Measurements from ENCODE around the gene ACOXL. TPM values are rescaled to one million over a fixed set of nuclear protein-coding genes. Genes with fewer than 3 reads are reported as not detected.

The ACOXL gene
- total RNA-seq, 4 donors from 2014 or later: 0.55 to 5.2 (median 1.1) TPM; not detected in 1

- WGBS, 2 donors (ENCODE audit: low coverage in 1 of 2): 91% methylated on average over 17 of the region's 17 CpGs; no CpG with 5 or more reads in 1 of the 2 donors
- no peak overlapping the region for H3K4me3 ChIP-seq
- no peaks in the 10 kb centered on the region for H3K9me3 ChIP-seq
- in situ Hi-C loops (cut with MboI; ENCODE audit: low pct_ligation_motif_present in 1 of 4, low pct_unique_long_range_greater_than_20kb in 1 of 4, low sequenced_read_pairs in 3 of 4) (no loop called here), intact Hi-C loops (cut with DNase I; ENCODE audit: low total_unique reads) (no loop called here)
- H3K4me1 ChIP-seq: no peaks in the 10 kb centered on the region
- no peak overlapping the region for H3K27ac ChIP-seq
- TF ChIP-seq EP300 (IDR thresholded peaks at IDR 0.05; ENCODE audit: low read depth) (no peak), POLR2AphosphoS5 (IDR thresholded peaks at IDR 0.05) (no peak), CTCF (IDR thresholded peaks at IDR 0.05) (no peak), POLR2A (IDR thresholded peaks at IDR 0.05) (no peak)
- no peak for DNase-seq
- no peaks in the 10 kb centered on the region for H3K27me3 ChIP-seq
- no peaks in the 10 kb centered on the region for H3K36me3 ChIP-seq
Observed at GRCh38 chr2:110873597-110874452, 141.5 kb downstream of the ACOXL start.

GRCh38 chr2:110874453-110875383 is 142.3 kb downstream of the ACOXL start:
- TF ChIP-seq POLR2A (IDR thresholded peaks at IDR 0.05) (no peak), CTCF (IDR thresholded peaks at IDR 0.05) (no peak), POLR2AphosphoS5 (IDR thresholded peaks at IDR 0.05) (no peak), EP300 (IDR thresholded peaks at IDR 0.05; ENCODE audit: low read depth) (no peak)
- no peaks in the 10 kb centered on the region for H3K27me3 ChIP-seq
- no peak for DNase-seq
- intact Hi-C loops (cut with DNase I; ENCODE audit: low total_unique reads) (no loop called here), in situ Hi-C loops (cut with MboI; ENCODE audit: low pct_ligation_motif_present in 1 of 4, low pct_unique_long_range_greater_than_20kb in 1 of 4, low sequenced_read_pairs in 3 of 4) (no loop called here)
- no peaks in the 10 kb centered on the region for H3K36me3 ChIP-seq
- no peak overlapping the region for H3K4me3 ChIP-seq
- WGBS, 2 donors (ENCODE audit: low coverage in 1 of 2): 82% methylated on average over 24 of the region's 24 CpGs; no CpG with 5 or more reads in 1 of the 2 donors
- H3K4me1 ChIP-seq: no peaks in the 10 kb centered on the region
- H3K9me3 ChIP-seq: no peaks in the 10 kb centered on the region
- no peak overlapping the region for H3K27ac ChIP-seq

DNA sequence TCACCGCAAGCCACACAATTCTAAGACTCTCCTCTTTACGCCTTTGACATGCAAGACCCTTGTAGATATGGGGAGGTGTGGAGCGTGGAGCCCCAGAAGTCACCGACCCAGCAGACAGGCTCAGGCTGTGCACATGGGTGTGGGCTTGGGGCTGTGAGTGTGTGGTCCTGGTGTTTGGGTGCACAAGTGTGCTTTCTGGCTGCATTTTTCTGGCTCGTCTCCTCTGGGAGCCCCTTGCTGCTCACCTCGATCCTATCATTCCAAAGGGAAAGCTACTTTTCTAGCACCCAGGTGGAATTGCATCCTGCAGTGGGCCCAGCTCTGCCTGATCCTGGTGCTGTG is 143.0 kb downstream of the ACOXL start:
- Histone ChIP-seq H3K9me3 (no peaks in the 10 kb centered on the region), H3K4me3 (no peak overlapping the region), H3K27ac (no peak overlapping the region), H3K4me1 (no peaks in the 10 kb centered on the region), H3K36me3 (no peaks in the 10 kb centered on the region), H3K27me3 (no peaks in the 10 kb centered on the region)
- TF ChIP-seq CTCF (IDR thresholded peaks at IDR 0.05): no peak
- no peak for TF ChIP-seq EP300 (IDR thresholded peaks at IDR 0.05; ENCODE audit: low read depth)
- TF ChIP-seq POLR2A (IDR thresholded peaks at IDR 0.05): no peak
- no peak for TF ChIP-seq POLR2AphosphoS5 (IDR thresholded peaks at IDR 0.05)
- 82% methylated on average over 6 of the region's 6 CpGs; no CpG with 5 or more reads in 1 of the 2 donors for WGBS, 2 donors (ENCODE audit: low coverage in 1 of 2)
- intact Hi-C loops (cut with DNase I; ENCODE audit: low total_unique reads) (no loop called here), in situ Hi-C loops (cut with MboI; ENCODE audit: low pct_ligation_motif_present in 1 of 4, low pct_unique_long_range_greater_than_20kb in 1 of 4, low sequenced_read_pairs in 3 of 4) (no loop called here)
- no peak for DNase-seq

Measured in transverse colon (tissue), 4 donors.